Naive thymus-derived CD8-positive, alpha-beta T cell (primary cell): ENCODE measurements around the gene YLPM1. TPM values are rescaled to one million over a fixed set of nuclear protein-coding genes. Genes with fewer than 3 reads are reported as not detected.
"Not testable (repeated sequence)": the region's sequence is repeated elsewhere in the genome, so short reads cannot be mapped to it uniquely, and the experiment has no call there.

Source experiments
- ATAC-seq, 2 donors: fragments of 150-1000 bp; cut with Tn5 transposase in 1 of 2; sonication (Bioruptor Pico), chemical (Tn5 transposase) in 1 of 2; 1 replicate in 1 of 2; 2 replicates in 1 of 2; pipeline ENCODE4 v1.10.0; 2021; ENCODE audit warnings: mild to moderate bottlenecking in 2 of 2, moderate library complexity in 2 of 2
- POLR2A ChIA-PET: fragments of 350-600 bp; sonication (Branson Sonifier 250); formaldehyde crosslinking; loops from one replicate; lab custom pipeline; 2021; ENCODE audit warnings: antibody characterized with exemption; lab: Charles Lee
- DNase-seq, 10 donors: peaks; one replicate each; pipeline versions ENCODE4 v3.0.0 to v3.0.0-alpha.2; 2020 to 2022
- H3K27ac Mint-ChIP-seq, 10 donors: one replicate each; pipeline ENCODE4 v1.8.0; 2020 to 2022; ENCODE audit warnings: mild to moderate bottlenecking in 10 of 10, mixed read lengths in 10 of 10, moderate library complexity in 4 of 10, inconsistent platforms in 1 of 10
- H3K27me3 Mint-ChIP-seq, 5 donors: one replicate each; pipeline ENCODE4 v1.8.0; 2021 to 2022; ENCODE audit warnings: mixed read lengths in 5 of 5
- H3K36me3 Mint-ChIP-seq, 3 donors: one replicate each; pipeline ENCODE4 v1.8.0; 2020 to 2022; ENCODE audit warnings: mixed read lengths in 3 of 3, mild to moderate bottlenecking in 2 of 3, inconsistent platforms in 1 of 3
- H3K4me1 Mint-ChIP-seq, 4 donors: one replicate each; pipeline ENCODE4 v1.8.0; 2021 to 2022; ENCODE audit warnings: mixed read lengths in 4 of 4
- H3K4me3 Mint-ChIP-seq, 10 donors: one replicate each; pipeline ENCODE4 v1.8.0; 2020 to 2022; ENCODE audit warnings: mild to moderate bottlenecking in 10 of 10, mixed read lengths in 10 of 10, moderate library complexity in 6 of 10, inconsistent platforms in 1 of 10
- H3K9me3 Mint-ChIP-seq, 9 donors: one replicate each; pipeline ENCODE4 v1.8.0; 2020 to 2022; ENCODE audit warnings: mixed read lengths in 9 of 9, mild to moderate bottlenecking in 3 of 9, inconsistent platforms in 1 of 9, moderate library complexity in 1 of 9
- polyA plus RNA-seq, 3 donors: library from polyadenylated mRNA; unstranded; fragments of 300-500 nt; fragmentation: Illumina TruSeq; gene quantifications; one replicate each; pipeline ENCODE4 v1.2.3, GENCODE V29; 2021
- total RNA-seq, 8 experiments: library from RNA in 2 of 8; stranded (reverse) in 2 of 8; gene quantifications; one replicate each; pipeline ENCODE4 v1.2.3 and lab custom pipeline; 2021 to 2026

YLPM1 gene
- total and polyA plus RNA-seq, 5 experiments from 2014 or later = 6.5 to 113 (median 23.0) TPM

DNA sequence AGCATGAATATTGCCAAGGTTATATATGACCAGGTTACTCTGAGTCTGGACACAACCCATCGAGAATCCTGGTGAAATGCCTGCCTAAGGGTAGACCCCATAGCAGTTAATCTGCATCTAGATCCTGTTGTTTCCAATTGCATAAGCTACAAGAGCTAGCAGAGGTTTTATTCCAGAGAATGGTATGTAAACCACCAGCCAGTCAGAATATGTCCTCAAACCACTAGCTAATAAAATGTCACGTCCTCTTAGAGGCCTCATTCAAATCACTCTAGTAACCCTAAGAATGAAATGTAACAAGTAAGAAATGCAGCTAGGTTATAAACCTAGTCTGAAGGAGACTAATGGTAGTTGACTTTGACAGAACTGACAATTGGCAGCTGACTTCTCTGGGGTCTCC, 9.0 kb upstream of the YLPM1 start:
- DNase-seq = no peak
- H3K27me3 Mint-ChIP-seq = no peaks in the 10 kb centered on the region
- peaks cover 0 to 23% (median 10%) of the 10 kb centered on the region in 9 donors for H3K9me3 Mint-ChIP-seq
- ATAC-seq = no peak
- H3K36me3 Mint-ChIP-seq = peaks cover 0 to 15% (median 5%) of the 10 kb centered on the region in 3 donors
- no peaks in the 10 kb centered on the region for H3K4me1 Mint-ChIP-seq
- H3K27ac Mint-ChIP-seq = no peak overlapping the region
- no peak overlapping the region for H3K4me3 Mint-ChIP-seq
- POLR2A ChIA-PET = interaction anchor here (1.3 kb wide), 1 partner anchor 9 kb away, joined by 4 read pairs; the partner anchor contains the start of gene YLPM1

DNA sequence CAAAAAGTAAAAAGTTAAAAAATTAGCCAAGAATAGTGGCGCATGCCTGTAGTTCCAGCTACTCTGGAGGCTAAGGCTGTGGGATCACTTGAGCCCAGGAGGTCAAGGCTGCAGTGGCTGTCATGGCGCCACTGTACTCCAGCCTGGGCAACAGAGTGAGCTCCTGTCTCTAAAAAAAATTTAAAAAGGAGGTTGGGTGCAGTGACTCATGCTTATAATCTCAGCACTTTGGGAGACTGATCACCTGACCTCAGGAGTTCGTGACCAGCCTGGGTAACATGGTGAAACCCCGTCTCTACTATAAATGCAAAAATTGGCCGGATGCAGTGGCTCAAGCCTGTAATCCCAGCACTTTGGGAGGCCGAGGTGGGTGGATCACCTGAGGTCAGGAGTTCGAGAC, 8.2 kb upstream of the YLPM1 start:
- ATAC-seq (no peak), DNase-seq (no peak)
- H3K27me3 Mint-ChIP-seq = no peaks in the 10 kb centered on the region
- H3K36me3 Mint-ChIP-seq = peaks cover 0 to 15% (median 5%) of the 10 kb centered on the region in 3 donors
- H3K4me3 Mint-ChIP-seq = no peak overlapping the region
- POLR2A ChIA-PET = interaction anchor here (1.3 kb wide), 1 partner anchor 8 kb away, joined by 4 read pairs; the partner anchor contains the start of gene YLPM1
- no peak overlapping the region for H3K27ac Mint-ChIP-seq
- H3K4me1 Mint-ChIP-seq = no peaks in the 10 kb centered on the region
- peaks cover 0 to 23% (median 10%) of the 10 kb centered on the region in 9 donors for H3K9me3 Mint-ChIP-seq

DNA sequence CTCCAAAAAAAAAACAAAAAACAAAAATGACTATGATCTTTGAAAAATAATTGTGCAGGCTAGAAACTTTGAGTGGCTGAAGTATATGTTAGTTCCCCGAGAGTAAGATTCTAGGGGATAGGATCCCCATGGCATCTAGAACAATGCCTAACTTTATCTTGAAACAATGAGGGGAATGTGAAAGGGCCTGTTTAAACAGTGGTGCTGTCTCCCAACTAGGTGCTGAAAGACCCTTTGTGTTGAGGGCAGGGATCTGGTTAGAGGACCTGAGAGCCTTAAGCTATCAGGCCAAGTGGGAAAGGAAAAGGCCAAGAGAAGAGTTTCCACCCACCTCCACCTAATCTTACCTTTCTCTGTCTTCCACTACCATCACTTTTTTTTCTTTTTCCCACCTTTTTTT, 6.8 kb upstream of the YLPM1 start:
- POLR2A ChIA-PET = no interaction called here
- no peak for DNase-seq
- Mint-ChIP-seq H3K9me3 (peaks cover 0 to 18% (median 10%) of the 10 kb centered on the region in 9 donors), H3K27ac (no peak overlapping the region), H3K36me3 (peaks cover 0 to 15% (median 5%) of the 10 kb centered on the region in 3 donors), H3K27me3 (no peaks in the 10 kb centered on the region), H3K4me1 (no peaks in the 10 kb centered on the region), H3K4me3 (no peak overlapping the region)
- no peak for ATAC-seq

DNA sequence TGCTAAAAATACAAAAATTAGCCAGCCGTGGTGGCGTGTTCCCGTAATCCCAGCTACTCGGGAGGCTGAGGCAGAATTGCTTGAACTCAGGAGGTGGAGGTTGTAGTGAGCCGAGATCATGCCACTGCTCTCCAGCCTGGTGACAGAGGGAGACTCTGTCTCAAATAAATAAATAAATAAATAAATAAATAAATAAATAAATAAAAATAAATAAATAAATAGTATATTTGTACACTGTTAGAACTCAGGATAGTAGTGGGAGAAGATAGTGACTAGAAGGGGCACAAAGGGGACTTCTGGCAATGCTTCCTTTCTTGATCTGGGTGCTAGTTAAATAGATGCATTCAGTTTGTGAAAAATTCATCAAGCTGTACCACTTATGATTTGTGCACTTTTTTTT, 4.6 kb upstream of the YLPM1 start:
- H3K27ac Mint-ChIP-seq, POLR2A ChIA-PET, H3K9me3 Mint-ChIP-seq: not testable (repeated sequence)

DNA sequence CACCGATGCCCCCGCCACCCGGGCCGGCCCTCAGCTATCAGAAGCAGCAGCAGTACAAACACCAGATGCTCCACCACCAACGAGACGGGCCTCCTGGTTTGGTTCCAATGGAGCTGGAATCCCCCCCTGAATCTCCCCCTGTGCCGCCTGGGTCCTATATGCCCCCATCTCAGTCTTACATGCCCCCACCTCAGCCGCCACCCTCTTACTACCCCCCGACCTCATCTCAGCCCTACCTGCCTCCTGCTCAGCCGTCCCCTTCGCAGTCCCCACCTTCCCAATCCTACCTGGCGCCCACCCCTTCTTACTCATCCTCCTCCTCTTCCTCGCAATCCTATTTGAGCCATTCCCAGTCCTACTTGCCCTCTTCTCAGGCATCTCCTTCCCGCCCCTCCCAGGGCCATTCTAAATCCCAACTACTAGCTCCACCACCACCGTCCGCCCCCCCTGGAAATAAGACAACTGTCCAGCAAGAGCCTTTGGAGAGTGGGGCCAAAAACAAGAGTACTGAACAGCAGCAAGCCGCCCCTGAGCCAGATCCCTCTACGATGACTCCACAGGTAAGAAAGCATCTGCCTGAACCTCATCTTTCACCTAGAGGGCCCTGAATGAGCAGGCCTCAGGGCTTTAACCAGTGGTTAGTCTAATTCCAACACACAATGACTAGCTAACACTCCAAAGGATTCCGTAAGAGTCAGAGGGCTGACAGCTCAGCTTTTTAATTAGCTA, 851 bp downstream of the YLPM1 start:
- Mint-ChIP-seq H3K4me1 (peaks cover 28 to 58% (median 56%) of the 10 kb centered on the region in 4 donors), H3K27me3 (no peaks in the 10 kb centered on the region), H3K9me3 (no peaks in the 10 kb centered on the region), H3K27ac (peak overlapping the region; percentile 89 to 98 (median 96)), H3K4me3 (peak overlapping the region; percentile 83 to 98 (median 90)), H3K36me3 (peaks cover 0 to 21% (median 10%) of the 10 kb centered on the region in 3 donors)
- peak in 6 of 10 donors; percentile 3 to 20 (median 8) for DNase-seq
- POLR2A ChIA-PET = interaction anchor here (0.5 to 2.5 kb wide), 28 partner anchors 8 to 1737 kb away, joined by 3 to 16 read pairs (median 4); partner anchors contain the start of genes NPC2, RBM25 and ZFYVE1
- ATAC-seq = no peak

More for the DNA sequence above, 4.6 kb upstream of the YLPM1 start:
- H3K4me3 Mint-ChIP-seq, H3K36me3 Mint-ChIP-seq, ATAC-seq, H3K27me3 Mint-ChIP-seq, DNase-seq, H3K4me1 Mint-ChIP-seq: not testable (repeated sequence)

DNA sequence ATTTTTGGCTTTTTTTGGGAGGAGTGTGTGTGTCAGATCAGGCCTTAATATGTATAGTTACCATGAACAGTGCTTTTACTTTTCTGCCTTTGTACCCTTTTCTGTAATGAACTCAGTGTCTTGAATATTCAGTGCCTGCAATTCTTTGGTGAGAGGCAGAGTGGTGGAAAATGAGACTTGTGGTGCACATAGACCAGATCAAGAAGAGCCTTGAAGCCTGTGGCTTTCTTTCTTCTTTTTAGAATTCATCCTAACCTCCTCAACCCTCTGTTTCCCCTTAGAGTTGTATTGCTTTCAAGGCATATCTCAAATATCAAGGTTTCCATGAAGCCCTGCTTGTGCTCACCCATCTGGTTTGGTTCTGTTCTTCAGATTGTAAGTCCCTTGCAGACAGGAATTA, 2.6 kb downstream of the YLPM1 start:
- DNase-seq (peak in 6 of 10 donors; percentile 7 to 73 (median 43)), ATAC-seq (peak; percentile 27 to 29)
- POLR2A ChIA-PET = no interaction called here
- H3K4me3 Mint-ChIP-seq = peak overlapping the region; percentile 83 to 98 (median 90)
- H3K36me3 Mint-ChIP-seq = peaks cover 0 to 25% (median 10%) of the 10 kb centered on the region in 3 donors
- H3K9me3 Mint-ChIP-seq = no peaks in the 10 kb centered on the region
- no peaks in the 10 kb centered on the region for H3K27me3 Mint-ChIP-seq
- peaks cover 31 to 65% (median 62%) of the 10 kb centered on the region in 4 donors for H3K4me1 Mint-ChIP-seq
- H3K27ac Mint-ChIP-seq = peak overlapping the region in 9 of 10 donors; percentile 48 to 98 (median 84)

DNA sequence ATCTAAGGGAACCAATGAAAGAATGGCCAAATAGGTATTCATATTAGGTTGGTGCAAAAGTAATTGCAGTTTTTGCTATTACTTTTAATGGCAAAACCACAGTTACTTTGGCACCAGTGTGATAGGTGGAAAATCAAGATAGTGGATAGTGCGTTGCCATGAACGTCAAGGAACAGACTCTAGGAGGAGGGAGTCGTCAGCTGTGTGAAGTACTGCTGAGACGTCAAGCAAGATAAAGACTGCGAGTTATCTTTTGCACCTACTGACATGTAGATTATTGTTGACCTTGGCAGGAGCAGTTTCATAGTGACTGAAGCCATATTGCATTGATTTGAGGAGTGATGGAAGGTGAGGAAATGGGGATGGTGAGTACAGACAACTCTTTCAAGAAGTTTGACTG, 8.3 kb downstream of the YLPM1 start:
- Mint-ChIP-seq H3K4me1 (peaks cover 36 to 72% (median 53%) of the 10 kb centered on the region in 4 donors), H3K4me3 (peak overlapping the region in 2 of 10 donors; percentile 3), H3K36me3 (peaks cover 0 to 56% (median 16%) of the 10 kb centered on the region in 3 donors), H3K27ac (peak overlapping the region in 7 of 10 donors; percentile 23 to 67 (median 38)), H3K9me3 (no peaks in the 10 kb centered on the region), H3K27me3 (no peaks in the 10 kb centered on the region)
- no peak for DNase-seq
- ATAC-seq = no peak
- POLR2A ChIA-PET = interaction anchor here (1.3 kb wide), 1 partner anchor 8 kb away, joined by 3 read pairs; no protein-coding TSS in a partner anchor

DNA sequence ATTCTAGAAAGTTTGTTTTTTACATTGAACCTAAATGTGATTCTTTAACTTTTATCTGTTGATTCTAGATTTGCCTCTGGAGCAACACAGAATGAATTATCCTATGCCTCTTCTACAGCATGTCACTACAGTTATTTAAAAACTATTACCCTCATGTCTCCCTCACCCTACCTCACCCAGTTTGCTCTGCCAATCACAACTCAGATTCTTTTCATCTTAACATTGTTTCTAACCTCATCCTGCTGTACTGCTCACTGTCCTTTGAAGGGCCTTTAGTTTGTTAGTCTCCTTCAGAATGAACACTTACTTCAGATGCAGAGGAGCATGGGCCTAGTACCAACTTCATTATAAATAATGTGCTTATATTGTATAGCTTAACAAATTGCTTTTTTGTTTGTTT, 21.5 kb downstream of the YLPM1 start:
- no peaks in the 10 kb centered on the region for H3K9me3 Mint-ChIP-seq
- DNase-seq (peak in 4 of 10 donors; percentile 9 to 63 (median 46)), ATAC-seq (peak; percentile 97 to 99)
- H3K27ac Mint-ChIP-seq = peak overlapping the region in 9 of 10 donors; percentile 38 to 92 (median 72)
- peaks cover 20 to 46% (median 39%) of the 10 kb centered on the region in 4 donors for H3K4me1 Mint-ChIP-seq
- H3K4me3 Mint-ChIP-seq = peak overlapping the region in 7 of 10 donors; percentile 0 to 59 (median 14)
- POLR2A ChIA-PET = interaction anchor here (0.9 to 3.5 kb wide), 3 partner anchors 8 to 98 kb away, joined by 3 to 16 read pairs (median 5); partner anchors contain the start of gene YLPM1
- H3K27me3 Mint-ChIP-seq = no peaks in the 10 kb centered on the region
- H3K36me3 Mint-ChIP-seq = peaks cover 13 to 84% (median 20%) of the 10 kb centered on the region in 3 donors

DNA sequence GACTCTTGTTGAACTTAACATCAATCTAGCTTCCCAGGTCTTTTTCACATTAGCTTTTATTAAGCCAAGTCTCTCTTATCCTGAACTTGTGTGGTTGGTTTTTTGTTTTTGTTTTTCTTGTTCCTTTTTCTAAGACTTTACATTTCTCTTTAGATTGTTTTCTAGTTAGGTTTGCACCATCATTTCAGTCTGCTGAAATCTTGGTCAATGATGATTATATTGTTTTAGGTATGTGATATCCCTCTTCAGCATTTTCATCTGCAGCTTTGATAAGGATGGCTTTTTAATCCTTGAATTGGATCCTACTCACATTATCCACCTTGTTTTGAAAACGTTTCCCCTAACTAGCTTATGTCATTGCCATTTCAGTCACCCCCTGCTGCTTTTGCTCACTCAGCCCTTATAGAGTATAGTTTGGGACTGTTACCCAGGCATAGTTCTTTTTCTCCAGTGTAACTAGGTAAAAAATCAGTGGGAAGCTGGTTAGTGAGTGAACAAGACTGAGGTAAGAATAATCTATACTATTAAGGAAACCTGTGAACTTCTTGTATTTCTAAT, 22.0 kb downstream of the YLPM1 start:
- Mint-ChIP-seq H3K9me3 (no peaks in the 10 kb centered on the region), H3K4me3 (peak overlapping the region in 5 of 10 donors; percentile 0 to 25 (median 14)), H3K4me1 (peaks cover 20 to 46% (median 41%) of the 10 kb centered on the region in 4 donors), H3K27me3 (no peaks in the 10 kb centered on the region), H3K36me3 (peaks cover 13 to 81% (median 18%) of the 10 kb centered on the region in 3 donors), H3K27ac (peak overlapping the region; percentile 38 to 92 (median 72))
- no peak for ATAC-seq
- POLR2A ChIA-PET = interaction anchor here (0.9 to 3.5 kb wide), 3 partner anchors 10 to 97 kb away, joined by 3 to 16 read pairs (median 3); partner anchors contain the start of gene YLPM1
- no peak for DNase-seq

DNA sequence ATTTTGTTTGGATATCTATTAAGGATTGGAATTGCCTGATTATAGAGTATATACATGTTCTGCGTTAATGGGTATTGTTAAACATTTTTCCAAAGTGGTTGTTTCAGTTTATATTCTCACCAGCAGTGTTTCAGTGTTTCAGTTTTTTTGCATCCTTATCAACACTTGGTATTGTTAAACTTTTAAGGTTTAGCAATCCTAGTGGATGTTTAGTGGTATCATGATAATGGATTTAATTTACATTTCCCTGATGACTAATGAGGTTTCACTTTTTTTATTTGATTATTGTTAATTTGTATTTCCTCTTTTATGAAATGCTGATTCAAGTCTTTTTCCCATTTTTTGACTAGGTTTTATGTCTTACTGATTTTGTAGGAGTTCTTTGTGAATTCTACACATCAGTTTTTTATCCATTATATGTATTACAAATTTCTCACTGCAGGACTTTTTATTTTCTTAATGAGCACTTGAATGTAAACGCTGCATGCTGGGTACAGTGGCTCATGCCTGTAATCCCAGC, 23.7 kb downstream of the YLPM1 start:
- Mint-ChIP-seq H3K4me1 (peaks cover 18 to 48% (median 44%) of the 10 kb centered on the region in 4 donors), H3K27me3 (no peaks in the 10 kb centered on the region), H3K27ac (peak overlapping the region in 9 of 10 donors; percentile 15 to 83 (median 62)), H3K9me3 (peaks cover 0 to 3% (median 0%) of the 10 kb centered on the region in 9 donors), H3K36me3 (peaks cover 14 to 71% (median 18%) of the 10 kb centered on the region in 3 donors), H3K4me3 (no peak overlapping the region)
- POLR2A ChIA-PET = no interaction called here
- ATAC-seq = no peak
- DNase-seq = no peak

DNA sequence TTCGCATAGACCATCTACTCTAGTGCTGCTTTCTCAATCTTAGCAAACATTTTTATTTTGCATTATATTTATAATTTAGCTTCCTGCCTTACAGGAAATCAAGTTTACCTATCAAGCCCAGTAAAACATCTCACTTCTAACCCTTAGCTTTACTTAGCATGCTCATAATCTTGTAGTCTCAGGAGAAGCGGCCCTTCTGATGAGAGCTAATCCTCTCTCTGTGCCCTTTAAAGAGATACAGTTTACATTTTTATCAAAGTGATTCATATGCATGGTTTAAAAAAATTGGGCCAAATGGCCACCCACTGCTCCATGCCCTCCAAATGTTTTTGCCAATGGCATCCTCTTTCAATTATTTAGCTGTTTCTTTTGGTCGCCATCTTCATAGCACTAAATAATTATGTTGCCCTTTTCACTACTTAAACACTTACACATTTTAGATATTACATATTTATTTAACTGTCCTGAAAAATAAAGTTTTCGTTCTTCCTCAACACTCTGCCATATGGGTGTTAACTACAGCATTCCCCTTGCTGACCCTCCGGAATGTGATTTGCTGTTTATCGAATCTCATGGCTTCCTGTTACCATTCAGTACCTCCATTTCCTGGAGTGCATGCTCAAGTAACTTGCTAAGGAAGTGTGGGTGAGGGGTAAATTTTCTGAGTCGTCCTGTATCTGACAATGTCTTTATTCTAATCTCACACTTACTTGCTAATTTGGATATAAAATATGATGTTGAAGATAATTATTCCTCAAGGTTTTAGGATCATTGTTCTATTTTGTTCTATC, 29.3 kb downstream of the YLPM1 start:
- Mint-ChIP-seq H3K27ac (peak overlapping the region; percentile 67 to 96 (median 92)), H3K4me3 (peak overlapping the region; percentile 68 to 88 (median 80)), H3K27me3 (no peaks in the 10 kb centered on the region), H3K4me1 (peaks cover 25 to 66% (median 52%) of the 10 kb centered on the region in 4 donors), H3K9me3 (peaks cover 0 to 4% (median 0%) of the 10 kb centered on the region in 9 donors), H3K36me3 (peaks cover 5 to 41% (median 12%) of the 10 kb centered on the region in 3 donors)
- POLR2A ChIA-PET = interaction anchor here (0.5 to 2.3 kb wide), 12 partner anchors 8 to 183 kb away, joined by 3 to 15 read pairs (median 4); partner anchors contain the start of genes DLST, LTBP2 and YLPM1
- peak; percentile 73 to 74 for ATAC-seq
- DNase-seq = peak in 4 of 10 donors; percentile 6 to 45 (median 33)
